RPMI7951 (cell line): ENCODE measurements around the gene SNX24. TPM values are rescaled to one million over a fixed set of nuclear protein-coding genes. Genes with fewer than 3 reads are reported as not detected.

Experiments used
- DNase-seq: peaks from one replicate; pipeline ENCODE4 v3.0.0-alpha.2; 2012; ENCODE audit warnings: low read depth
- total RNA-seq: library from RNA; depleted of rRNA; stranded (reverse); fragments of >200 nt; shearing (Covaris generic); gene quantifications from 2 replicates; pipeline ENCODE4 v1.2.3, GENCODE V29; 2014; rRNA removed

Gene SNX24
- total RNA-seq, 1 experiment from 2014 or later: 34.7 TPM

DNA sequence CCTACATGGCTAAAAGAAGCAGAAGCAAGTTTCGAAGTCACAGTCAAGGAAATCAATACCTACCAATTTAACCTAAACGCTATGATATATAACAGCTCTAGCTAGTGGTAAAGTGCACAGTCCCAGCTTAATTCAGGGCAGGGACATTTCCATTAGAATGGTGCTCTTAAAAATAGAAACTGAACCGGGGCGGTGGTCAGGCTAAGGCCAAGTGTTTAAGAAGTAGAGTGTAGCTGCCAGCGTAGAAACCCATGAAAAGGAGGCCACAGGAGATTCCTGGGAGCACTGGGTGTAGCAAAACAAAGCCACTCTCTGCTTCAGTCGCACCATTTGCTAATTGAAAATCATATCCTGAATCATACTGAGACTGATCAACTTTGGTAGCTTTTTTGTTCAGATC, 162.3 kb downstream of the SNX24 start:
- DNase-seq: no peak

- DNase-seq: no peak
Observed at GRCh38 chr5:123012321-123012720, 166.9 kb downstream of the SNX24 start.

DNA sequence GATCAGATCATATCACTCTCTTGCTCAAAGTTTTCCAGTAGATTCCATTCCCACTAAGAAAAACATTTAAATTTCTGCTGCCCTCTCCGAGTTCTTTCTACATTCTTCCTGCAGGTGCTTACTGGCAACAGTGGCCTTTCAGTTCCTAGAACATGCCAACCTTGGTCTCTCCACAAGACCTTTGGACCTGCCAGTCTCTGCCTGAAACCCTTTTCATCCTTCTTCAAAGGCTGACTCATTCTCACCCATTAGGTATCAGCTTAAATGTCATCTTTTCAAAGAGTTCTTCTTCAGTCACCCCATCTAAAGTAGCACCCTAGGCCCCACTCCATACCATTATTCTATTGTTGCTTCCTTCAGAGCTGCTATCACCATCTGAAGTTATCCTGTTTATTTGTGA, 169.3 kb downstream of the SNX24 start:
- DNase-seq: no peak

DNA sequence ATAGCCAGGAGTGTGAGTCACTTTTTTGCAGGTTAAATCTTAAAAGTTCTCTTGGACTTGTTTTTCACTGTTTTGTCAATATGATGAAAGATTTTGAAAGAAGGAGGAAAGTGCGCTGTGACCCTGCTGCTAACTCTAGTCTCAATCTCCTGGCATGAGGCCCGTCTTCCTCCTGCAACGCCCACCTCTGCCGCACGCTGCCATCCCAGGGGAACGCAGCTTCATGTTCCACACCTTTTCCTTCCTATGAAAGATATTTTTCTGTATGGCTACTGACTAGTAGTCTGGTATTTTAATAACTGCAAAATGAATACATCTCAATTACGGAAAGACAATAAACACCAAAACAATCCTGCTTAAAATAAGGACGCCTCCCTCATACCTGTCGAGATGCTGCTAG, 182.8 kb downstream of the SNX24 start:
- DNase-seq: no peak

GRCh38 chr5:123033157-123033671, 187.8 kb downstream of the SNX24 start:
- no peak for DNase-seq

GRCh38 chr5:123035360-123035917, 190.0 kb downstream of the SNX24 start:
- peak; percentile 32 for DNase-seq

DNA sequence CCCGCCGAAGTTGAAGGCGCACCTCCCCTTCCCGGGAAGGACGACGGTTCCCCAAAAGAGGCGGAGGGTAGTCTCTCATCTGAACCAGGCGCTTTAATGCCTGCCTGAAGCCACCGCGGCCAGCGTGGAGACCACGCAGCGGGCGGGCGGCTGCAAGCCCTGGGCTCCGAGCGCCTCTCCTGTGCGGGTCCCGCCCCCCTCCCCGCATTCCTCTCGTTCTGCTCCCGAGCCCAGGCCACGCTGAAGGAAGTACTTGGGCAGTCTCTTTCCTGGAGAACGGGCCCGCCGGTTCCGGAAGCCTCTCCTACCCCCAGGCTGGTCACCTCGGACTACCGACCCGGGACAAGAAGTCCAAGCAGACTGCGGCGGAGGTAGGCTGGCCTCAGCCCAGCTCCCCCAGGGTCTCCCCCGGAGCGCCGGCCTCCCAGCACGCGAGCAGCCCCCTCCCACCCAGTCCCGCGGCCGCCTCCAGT, 190.5 kb downstream of the SNX24 start:
- DNase-seq: peak; percentile 34

DNA sequence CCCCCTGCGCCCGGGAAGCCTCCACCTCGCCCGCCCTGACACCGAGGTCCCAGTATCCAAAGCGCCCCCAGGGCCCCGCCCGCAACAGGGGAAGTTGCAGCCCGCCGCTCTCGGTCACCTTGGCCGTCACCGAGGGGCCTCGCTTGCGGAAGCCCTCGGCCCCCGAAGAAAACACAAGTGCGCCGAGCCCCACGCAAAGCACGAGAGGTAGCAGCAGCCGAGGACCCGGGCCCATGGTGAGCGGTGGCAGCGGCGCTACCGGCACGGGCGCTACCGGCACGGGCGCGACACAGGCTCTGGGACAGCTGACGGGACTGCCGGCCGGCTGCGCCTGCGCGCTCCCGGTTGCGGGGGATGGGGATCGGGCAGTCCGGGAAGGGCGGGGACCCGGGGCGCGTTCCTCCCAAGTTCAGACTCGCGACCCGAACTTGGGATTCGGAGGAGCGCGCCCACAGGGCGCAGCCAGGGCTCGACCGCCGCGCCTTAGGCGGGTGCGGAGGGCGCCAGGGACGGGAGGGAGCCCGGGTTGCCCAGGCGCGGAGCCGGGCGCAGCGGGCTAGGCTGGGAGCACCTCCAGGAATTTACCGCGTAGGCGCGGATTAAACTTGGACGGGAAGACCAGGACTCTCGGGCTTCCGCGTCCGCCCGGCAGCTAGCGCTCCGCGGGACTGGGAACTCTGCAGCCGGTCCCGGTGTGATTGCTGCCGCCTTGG, 191.1 kb downstream of the SNX24 start, which contains the start of gene PPIC:
Gene PPIC, minus strand, starts transcription at position 335 of the 713 bp plus-strand sequence. Its CDS starts 100 bp downstream, at position 235.
- peak; percentile 75 for DNase-seq

DNA sequence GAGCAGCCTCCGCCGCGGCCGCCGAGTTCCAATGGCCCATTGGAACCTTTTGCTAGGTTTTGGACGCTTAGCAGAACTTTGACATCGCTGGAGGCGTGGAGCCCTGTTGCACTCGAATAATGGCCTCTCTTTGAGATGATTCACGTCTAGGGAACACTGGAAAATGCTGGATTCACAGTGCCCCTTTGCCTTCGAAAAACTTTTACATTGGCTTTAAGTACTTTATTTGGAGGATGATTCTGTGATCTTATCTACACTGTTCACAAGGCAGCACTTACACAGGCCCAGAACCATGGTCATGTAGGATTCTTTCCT, 191.6 kb downstream of the SNX24 start:
- DNase-seq: no peak

DNA sequence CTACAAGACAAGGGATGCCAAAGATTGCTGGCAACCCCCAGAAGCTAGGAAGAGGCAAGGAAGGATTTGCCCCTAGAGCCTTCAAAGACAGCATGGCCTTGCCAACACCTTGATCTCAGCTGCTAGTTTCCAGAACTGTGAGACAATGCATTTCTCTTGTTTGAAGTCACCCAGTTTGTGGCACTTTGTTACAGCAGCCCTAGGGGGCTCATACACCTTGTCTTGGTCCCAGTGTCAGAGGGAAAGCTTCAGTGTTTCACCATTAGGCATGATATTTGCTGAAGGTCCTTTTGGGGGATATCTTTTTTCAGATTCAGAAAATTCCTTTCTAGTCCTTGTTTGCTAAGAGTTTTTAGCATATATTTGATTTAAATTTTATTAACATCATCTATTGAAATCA, 194.3 kb downstream of the SNX24 start:
- DNase-seq: no peak

DNA sequence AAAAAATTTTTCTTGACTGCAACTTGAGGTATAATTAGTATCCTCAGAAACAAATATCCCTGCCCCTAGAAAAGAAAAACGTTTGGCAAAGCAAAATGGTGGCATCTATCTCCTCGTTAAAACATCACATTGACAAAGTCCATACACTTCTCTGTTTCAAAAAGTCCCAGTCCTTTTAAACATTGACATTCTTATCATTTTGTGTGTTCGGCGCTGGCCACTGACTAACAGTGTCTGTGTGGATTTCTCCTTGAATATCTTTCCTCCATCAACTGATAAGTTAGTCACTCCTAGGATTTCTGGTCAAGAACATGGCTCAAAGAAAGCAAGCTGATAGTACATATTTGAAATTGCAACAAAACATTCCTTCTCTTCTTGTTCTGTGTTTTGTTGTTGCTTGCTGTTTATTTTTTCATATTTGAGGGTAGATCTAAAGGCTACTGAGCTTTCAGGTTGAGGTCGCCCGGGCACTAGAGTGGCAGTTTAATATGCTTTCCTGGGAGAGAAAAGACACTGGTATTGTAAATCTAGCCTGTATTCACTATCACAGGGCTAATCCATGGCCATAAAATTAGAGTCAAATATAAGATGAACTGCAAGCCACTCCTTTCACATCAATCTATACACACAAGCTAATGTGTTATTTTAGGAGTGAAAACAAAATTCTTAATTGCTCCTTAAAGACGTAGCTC, 199.7 kb downstream of the SNX24 start:
- DNase-seq: no peak

DNA sequence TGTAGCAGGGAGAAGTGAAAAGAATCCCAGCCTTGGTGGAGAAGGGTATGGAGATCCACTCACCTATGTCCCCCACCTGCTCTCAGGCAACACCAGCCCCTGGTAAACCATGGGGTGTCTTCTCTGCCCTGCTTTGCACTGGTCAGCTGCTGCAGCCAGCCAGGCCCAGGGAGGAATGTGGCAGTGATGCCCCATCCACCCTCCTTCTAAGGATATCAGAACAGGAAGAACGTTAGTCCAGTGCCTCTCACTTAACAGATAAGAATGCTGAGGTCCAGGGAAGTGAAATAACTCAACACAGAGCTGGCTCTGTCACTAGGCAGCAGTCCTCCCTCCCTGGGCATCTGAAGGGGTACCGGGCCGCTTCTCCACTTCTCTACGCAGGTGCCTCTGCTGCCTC, 200.8 kb downstream of the SNX24 start:
- no peak for DNase-seq

DNA sequence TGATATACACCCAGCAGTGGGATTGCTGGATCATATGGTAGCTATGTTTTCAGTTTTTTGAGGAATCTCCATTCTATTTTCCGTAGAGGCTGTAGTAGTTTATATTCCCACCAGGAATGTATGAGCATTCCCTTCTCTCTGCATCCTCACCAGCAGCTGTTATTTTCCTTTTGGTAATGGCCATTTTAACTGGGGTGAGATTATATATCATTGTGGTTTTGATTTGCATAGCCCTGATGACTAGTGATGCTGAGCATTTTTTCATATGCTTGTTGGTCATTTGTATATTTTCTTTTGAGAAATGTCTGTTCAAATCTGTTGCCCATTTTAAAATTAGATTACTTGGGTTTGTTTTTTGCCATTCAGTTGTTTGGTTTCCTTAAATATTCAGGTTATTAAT, 202.3 kb downstream of the SNX24 start:
- no peak for DNase-seq

GRCh38 chr5:123051206-123051605, 205.8 kb downstream of the SNX24 start:
- no peak for DNase-seq

Other genes with a start within 250 kb of the SNX24 start
- gene SNX2, start 70.5 kb upstream of the SNX24 start, total RNA-seq: 68.2 and 69.0 TPM in 2 replicates
- 34.0 and 48.2 TPM in 2 replicates for gene PPIC, start 191.1 kb downstream of the SNX24 start, total RNA-seq
- not detected in 2 replicates for gene PRDM6, start 243.6 kb downstream of the SNX24 start, total RNA-seq